HG03066 (cell line): Measurements from ENCODE around the gene FBLN1.

Source experiments
- ATAC-seq: cut with Tn5 transposase; IDR thresholded peaks from one replicate; pipeline ENCODE4 v1.9.1; 2021; ENCODE audit warnings: low read depth; ENCODE audit not compliant: unreplicated experiment

The FBLN1 gene

DNA sequence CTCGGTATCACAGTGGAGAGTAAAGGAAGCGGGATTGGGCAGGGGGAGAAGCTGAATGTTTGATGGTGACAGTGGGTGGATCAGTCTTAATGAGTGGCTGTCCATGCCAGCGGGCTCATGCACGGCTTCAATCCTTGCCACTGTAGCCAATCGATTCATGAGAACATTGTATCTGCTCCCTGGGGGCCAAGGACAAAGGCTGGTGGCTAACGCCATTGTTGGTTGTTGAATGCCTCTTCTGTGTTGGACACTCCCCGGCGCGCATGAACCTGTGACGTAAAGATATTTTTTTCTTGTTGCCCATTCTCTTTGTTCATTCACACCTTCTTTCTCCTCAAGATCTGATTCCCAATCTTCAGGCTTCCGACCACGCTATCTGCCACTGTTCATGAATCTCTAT lies 148.0 kb downstream of the FBLN1 start:
- ATAC-seq = no peak
